GM12872 (cell line): Measurements from ENCODE around the gene CCNQ.

ENCODE experiments used
- TF ChIP-seq, protein P1 (sequence below): IDR thresholded peaks from 3 replicates; pipeline ENCODE4 v1.5.1; 2011; ENCODE audit warnings: low read depth, mild to moderate bottlenecking, low read length, moderate library complexity; ENCODE audit not compliant: insufficient read depth

CCNQ gene

DNA sequence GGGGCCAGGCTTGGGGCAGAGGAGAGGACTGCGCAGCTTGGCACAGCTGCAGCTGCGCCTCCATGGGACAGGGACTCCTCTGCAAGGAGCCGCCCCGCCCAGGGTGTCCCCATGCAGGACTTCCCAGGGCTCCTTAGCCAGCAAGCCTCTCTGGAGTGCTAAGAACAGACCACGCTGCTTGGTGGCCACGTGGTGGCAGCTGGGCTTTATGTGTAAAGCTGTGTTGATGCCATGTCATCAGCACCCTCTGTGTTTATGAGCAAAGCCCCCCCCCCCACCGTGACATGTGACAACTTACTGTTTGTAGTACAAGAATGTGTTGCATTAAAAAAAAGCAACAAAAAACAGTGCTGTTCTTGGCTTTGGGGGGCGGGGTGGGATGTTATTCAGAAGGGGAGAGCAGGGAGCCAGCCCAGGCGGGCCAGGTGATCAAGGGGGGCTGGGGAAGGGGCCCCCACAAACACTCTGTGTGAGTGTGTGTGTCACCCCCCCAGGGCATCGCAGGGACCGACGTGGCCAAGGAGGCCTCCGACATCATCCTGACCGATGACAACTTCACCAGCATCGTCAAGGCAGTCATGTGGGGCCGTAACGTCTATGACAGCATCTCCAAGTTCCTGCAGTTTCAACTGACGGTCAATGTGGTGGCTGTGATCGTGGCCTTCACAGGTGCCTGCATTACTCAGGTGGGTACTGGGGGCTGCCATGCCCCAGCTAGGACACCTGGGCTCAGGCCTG is 41.2 kb downstream of the CCNQ start:
- TF ChIP-seq, protein P1, sequence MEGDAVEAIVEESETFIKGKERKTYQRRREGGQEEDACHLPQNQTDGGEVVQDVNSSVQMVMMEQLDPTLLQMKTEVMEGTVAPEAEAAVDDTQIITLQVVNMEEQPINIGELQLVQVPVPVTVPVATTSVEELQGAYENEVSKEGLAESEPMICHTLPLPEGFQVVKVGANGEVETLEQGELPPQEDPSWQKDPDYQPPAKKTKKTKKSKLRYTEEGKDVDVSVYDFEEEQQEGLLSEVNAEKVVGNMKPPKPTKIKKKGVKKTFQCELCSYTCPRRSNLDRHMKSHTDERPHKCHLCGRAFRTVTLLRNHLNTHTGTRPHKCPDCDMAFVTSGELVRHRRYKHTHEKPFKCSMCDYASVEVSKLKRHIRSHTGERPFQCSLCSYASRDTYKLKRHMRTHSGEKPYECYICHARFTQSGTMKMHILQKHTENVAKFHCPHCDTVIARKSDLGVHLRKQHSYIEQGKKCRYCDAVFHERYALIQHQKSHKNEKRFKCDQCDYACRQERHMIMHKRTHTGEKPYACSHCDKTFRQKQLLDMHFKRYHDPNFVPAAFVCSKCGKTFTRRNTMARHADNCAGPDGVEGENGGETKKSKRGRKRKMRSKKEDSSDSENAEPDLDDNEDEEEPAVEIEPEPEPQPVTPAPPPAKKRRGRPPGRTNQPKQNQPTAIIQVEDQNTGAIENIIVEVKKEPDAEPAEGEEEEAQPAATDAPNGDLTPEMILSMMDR, result no peak

DNA sequence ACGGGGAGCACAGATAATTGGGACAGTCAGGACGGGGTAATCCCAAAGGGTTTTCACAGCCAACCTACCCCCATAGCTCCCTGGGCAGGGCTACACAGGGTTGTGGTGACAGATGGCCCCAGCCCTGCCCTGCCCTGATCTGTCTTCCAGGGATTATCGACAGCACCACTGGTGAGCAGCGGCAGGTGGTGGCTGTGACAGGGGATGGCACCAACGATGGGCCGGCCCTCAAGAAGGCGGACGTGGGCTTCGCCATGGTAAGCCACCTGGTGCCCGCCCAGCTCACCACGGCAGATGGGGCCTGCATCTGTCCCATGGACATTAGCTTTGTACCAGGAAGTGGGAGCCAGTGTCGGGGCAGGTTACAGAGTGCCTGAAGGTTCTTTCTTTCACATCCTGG is 42.2 kb downstream of the CCNQ start:
- TF ChIP-seq, protein P1, result no peak

DNA sequence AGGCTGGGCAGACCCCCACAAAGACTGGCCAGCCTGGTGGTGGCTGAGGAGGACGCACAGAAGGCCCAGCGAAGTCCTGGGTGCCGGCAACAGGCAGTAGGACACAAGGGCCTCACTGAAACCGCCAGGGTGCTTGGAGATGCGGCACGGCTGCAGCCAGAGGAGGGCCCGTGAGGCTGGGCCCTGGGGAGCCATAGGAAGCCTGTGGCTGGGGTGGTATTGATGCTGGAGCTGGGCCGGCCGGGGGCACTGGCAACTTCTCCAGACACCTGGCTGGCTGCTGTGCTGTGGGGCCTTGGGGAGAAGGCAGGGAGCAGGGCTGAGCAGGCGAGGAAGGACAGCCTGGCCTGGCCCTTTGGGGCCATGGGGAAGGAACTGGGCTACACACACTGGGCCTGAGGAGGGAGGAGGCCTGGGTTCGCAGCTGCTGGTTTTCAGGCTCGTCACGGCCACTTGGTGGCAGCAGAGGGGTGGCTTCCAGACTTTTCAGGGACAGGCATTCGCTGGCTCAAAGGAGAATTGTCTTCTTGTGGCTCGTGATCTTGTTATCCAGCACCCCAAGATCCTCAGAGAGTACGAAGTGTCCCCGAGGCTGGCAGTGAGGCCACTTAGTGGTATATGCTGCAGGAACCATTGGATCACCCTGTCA is 44.3 kb downstream of the CCNQ start:
- TF ChIP-seq, protein P1, result peak; percentile 76

DNA sequence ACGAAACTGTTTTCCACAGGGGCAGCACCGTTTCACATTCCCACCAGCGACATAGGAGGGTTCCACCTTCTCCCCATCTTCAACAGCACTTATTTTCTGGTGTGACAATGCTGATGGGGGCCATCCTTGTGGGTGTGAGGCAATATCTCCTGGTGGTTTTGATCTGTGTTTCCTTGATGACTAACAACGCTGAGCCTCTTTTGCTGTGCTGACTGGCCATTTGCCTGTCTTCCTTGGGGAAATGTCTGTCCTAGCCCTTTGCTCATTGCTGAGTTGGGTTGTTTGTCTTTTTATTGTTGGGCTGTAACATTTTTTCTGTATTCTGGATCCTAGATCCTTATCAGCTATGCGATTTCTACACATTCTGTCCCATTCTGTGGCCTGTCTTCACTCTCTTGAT is 47.8 kb downstream of the CCNQ start:
- TF ChIP-seq, protein P1, result no peak

DNA sequence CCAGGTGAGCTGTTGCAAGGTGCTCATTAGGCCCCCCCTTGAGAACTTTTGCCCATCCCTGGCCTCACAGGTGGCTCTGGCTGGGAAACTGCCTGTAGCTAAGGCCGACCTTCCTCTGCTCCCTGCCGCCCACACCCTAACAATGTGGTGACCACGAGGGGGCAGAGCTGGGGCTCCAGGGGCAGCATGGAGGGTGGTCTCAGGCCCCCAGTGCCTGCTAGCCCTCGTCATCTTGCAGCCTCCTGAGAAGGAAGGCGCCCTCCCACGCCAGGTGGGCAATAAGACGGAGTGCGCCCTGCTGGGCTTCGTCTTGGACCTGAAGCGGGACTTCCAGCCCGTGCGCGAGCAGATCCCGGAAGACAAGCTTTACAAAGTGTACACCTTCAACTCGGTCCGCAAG is 49.1 kb downstream of the CCNQ start:
- TF ChIP-seq, protein P1, result no peak

DNA sequence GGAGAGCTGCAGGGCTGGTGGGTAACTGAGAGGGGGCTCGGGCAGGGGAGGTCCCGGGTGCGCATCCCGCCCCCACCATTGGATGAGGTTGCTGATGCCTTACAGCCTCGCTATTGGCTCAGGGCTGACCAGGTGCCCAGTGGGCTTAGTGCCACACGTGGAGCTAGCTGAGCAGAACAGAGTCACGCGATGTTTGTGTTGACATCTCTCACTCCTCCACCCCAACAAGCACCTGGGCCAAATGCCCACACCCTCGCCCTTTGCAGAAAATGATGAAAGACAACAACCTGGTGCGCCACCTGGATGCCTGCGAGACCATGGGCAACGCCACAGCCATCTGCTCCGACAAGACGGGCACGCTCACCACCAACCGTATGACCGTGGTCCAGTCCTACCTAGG is 49.7 kb downstream of the CCNQ start:
- TF ChIP-seq, protein P1, result no peak

DNA sequence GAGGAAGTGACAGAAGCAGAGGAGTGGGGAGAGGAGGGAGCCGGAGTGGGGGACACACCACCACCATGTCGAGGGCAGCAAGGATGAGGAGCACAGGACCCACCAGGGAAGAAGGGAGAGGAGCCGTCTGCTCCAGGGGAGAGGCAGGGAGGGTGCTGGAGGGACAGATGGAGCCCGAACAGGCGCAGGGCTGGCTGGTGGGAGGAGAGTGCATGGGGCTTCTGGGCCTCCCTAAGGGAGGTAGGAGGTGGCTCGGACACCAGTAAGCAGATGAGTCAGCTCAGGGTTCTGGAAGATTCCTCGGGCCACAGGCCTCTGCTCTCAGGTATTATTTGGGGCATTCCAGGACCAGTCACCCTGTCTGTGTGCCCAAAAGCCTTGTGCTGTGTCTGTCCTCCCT is 51.7 kb downstream of the CCNQ start:
- TF ChIP-seq, protein P1, result no peak
